GM21529 (cell line): Measurements from ENCODE around the gene ETNK1.

ENCODE experiments used
- ATAC-seq: cut with Tn5 transposase; IDR thresholded peaks from one replicate; pipeline ENCODE4 v1.9.1; 2021; ENCODE audit not compliant: unreplicated experiment

ETNK1 gene

GRCh38 chr12:22731236-22731635, 106.3 kb downstream of the ETNK1 start:
- no peak for ATAC-seq

GRCh38 chr12:22733756-22734155, 108.8 kb downstream of the ETNK1 start:
- ATAC-seq: no peak

- ATAC-seq: no peak
Observed at GRCh38 chr12:22738945-22739344, 114.0 kb downstream of the ETNK1 start.
